HG02884 (cell line): ENCODE data around the gene SIAH2.

Experiments
- ATAC-seq: cut with Tn5 transposase; IDR thresholded peaks from one replicate; pipeline ENCODE4 v1.9.1; 2021; ENCODE audit warnings: mild to moderate bottlenecking, moderate library complexity; ENCODE audit not compliant: unreplicated experiment

The SIAH2 gene

GRCh38 chr3:150749255-150749654 is 13.7 kb downstream of the SIAH2 start:
- no peak for ATAC-seq

- ATAC-seq: no peak
Measured at GRCh38 chr3:150748684-150749047, 14.3 kb downstream of the SIAH2 start.

- no peak for ATAC-seq
Measured at GRCh38 chr3:150747886-150748683, 14.9 kb downstream of the SIAH2 start.

GRCh38 chr3:150746791-150747590 is 16.0 kb downstream of the SIAH2 start:
- no peak for ATAC-seq

- ATAC-seq: no peak
Measured at GRCh38 chr3:150745832-150746231, 17.1 kb downstream of the SIAH2 start.

GRCh38 chr3:150744919-150745211 is 18.1 kb downstream of the SIAH2 start:
- no peak for ATAC-seq

- no peak for ATAC-seq
Measured at GRCh38 chr3:150744041-150744918, 18.7 kb downstream of the SIAH2 start.

GRCh38 chr3:150743508-150743907 is 19.5 kb downstream of the SIAH2 start:
- no peak for ATAC-seq

GRCh38 chr3:150742679-150743078 is 20.3 kb downstream of the SIAH2 start:
- no peak for ATAC-seq

GRCh38 chr3:150742141-150742523 is 20.8 kb downstream of the SIAH2 start:
- ATAC-seq: no peak

GRCh38 chr3:150741497-150742140 is 21.4 kb downstream of the SIAH2 start:
- no peak for ATAC-seq

GRCh38 chr3:150740733-150741496 is 22.1 kb downstream of the SIAH2 start:
- no peak for ATAC-seq

- peak; percentile 16 for ATAC-seq
Measured at GRCh38 chr3:150739877-150740645, 22.9 kb downstream of the SIAH2 start.

GRCh38 chr3:150739200-150739863 is 23.6 kb downstream of the SIAH2 start:
- ATAC-seq: peak; percentile 27

- no peak for ATAC-seq
Measured at GRCh38 chr3:150738688-150739087, 24.3 kb downstream of the SIAH2 start.

- ATAC-seq: no peak
Measured at GRCh38 chr3:150737874-150738679, 24.9 kb downstream of the SIAH2 start.

- ATAC-seq: no peak
Measured at GRCh38 chr3:150736903-150737832, 25.8 kb downstream of the SIAH2 start.
